Stimulated activated CD4-positive, alpha-beta T cell treated with anti-CD3 and anti-CD28 coated beads, Interleukin-4, amount 100 ng/mL, for 24 hours (primary cell): ENCODE data around the gene COMMD7.
"Not testable (repeated sequence)": the region's sequence is repeated elsewhere in the genome, so short reads cannot be mapped to it uniquely, and the experiment has no call there.

Experiments
- DNase-seq: peaks from one replicate; pipeline ENCODE4 v3.0.0-alpha.2; 2020

COMMD7 gene

GRCh38 chr20:32765230-32765875, 22.1 kb upstream of the COMMD7 start:
- DNase-seq = not testable (repeated sequence)

GRCh38 chr20:32764005-32764960, 21.0 kb upstream of the COMMD7 start:
- no peak for DNase-seq

DNA sequence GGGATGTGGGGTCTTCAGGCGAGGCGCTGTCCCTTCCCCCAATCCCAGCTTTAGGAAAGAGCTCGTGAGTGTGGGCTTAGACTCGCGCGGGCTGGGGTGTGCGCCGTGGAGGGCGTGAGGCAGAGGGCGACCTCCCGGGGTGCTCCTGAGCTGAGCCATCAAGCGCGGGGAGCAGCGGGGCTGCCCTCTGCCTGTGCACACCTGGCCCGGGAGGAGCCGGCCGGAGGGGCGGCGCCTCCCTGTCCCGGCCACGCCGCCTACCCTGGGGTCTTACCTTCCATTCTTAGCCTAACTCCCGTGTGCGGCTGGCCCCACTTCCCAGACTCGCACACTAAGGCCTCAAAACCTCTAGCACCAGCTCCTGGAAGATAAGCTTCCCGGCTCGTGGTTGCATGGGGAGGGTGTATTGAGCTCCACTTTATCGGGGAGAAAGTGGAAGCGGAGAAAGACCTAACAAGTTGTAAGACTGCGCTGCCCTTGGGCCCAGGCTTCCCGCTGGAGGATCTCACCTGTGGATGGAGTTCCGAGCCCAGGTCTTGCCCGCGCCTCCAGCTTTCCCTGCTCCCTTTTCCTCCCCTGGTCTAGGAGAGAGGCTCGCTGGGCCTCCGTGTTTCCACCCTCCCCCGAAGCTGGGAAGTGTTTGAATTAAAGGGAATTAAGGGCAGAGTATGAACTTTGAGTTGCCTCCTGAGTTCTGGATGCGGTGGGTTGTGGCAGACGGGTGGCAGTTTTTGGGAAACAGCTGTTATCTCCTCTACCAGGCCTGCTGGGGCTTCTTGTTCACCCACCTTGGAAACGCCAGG, 20.1 kb upstream of the COMMD7 start:
- no peak for DNase-seq

- no peak for DNase-seq
Measured at GRCh38 chr20:32762754-32763201, 19.5 kb upstream of the COMMD7 start.

DNA sequence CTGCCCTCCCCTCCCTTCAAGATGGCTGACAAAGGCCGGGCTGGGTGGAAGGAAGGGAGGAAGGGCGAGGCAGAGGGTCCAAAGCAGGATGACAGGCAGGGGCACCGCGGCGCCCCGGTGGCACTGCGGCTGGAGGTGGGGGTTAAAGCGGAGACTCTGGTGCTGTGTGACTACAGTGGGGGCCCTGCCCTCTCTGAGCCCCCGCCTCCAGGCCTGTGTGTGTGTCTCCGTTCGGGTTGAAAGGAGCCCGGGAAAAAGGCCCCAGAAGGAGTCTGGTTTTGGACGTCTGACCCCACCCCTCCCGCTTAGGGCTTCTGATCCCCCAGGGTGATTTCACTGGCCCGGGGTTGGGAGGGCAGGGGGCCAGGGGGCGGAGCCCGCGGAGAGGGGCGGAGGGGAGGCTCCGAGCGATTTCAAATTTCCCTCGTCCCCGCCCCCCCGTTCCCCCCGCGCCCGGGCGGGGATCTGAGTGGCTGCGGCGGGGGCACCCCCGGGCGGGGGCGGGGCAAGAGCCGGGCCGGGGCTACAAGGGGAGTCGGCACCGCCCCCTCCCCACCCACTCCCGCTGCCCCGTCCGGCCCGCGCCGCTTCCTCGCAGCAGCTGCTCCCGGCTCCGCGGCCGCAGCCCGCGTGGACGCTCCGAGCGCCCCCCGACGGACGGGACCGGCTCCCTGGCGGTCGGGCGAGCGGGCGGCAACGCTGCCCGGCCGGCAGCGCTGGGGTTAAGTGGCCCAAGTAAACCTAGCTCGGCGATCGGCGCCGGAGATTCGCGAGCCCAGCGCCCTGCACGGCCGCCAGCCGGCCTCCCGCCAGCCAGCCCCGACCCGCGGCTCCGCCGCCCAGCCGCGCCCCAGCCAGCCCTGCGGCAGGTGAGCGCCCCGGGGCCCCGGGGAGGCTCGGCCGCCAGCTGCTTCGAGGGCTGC, 18.8 kb upstream of the COMMD7 start, which contains the start of gene DNMT3B:
Gene DNMT3B (plus strand): TSS at position 555 of the 923 bp plus-strand sequence. CDS start 17,939 bp downstream, outside the sequence.
- DNase-seq = peak; percentile 66

DNA sequence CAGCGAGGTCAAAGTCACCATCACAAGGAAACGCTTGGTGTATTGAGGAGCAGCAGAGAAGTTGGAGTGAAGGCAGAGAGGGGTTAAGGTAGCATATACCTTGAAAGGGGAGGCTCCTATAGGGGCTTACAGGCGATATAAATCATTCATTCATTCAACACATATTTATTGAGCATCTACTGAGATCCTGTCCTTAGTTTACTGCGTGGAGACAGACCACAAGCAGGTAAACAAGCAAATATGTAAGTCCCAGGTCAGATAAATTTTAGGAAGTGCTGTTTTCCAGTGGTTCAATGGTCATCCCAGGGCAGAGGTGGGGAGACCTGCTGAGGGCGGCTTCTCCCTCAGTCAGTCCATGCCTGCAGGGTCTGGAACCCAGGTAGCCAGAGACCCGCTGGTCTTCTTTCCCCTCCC, 18.2 kb upstream of the COMMD7 start:
- DNase-seq = no peak

DNA sequence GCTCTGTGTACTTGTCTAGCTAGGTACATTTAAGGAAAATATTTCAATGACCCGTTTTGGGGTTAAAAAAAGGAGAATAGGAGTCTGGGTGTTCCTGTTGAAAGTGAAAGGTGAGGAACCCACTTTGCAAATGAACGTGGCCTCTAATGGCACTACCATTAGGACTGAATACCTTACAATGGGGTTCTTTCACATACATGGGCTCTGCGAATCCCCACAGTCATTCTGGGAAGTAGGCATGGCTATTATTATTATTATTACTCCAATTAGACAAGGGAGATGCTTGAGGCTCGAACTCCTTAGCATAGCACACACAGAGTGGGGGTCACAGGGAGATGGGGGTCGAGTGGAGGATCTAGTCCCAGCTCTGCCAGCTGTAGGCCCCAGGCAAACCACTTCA, 12.9 kb upstream of the COMMD7 start:
- DNase-seq = no peak

DNA sequence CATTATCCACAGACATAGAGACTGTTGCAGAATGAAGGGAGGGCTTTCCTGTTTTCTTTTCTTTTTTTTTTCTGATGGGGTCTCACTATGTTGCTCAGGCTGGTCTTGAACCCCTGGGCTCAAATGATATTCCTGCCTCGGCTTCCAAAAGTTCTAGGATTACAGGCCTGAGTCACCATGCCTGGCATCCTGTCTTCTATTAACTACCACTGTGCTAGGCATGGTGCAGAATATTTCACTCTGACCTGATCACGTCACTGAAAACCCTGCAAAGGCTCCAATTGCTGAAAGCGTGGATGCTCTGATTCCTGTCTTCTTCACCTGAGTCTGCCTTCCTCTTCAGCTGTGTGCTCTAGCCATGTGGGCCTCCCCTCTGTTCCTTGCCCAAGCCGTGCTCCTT, 10.5 kb upstream of the COMMD7 start:
- DNase-seq = no peak

- no peak for DNase-seq
Measured at GRCh38 chr20:32752458-32753250, 9.4 kb upstream of the COMMD7 start.

- DNase-seq = no peak
Measured at GRCh38 chr20:32751702-32752457, 8.6 kb upstream of the COMMD7 start.

DNA sequence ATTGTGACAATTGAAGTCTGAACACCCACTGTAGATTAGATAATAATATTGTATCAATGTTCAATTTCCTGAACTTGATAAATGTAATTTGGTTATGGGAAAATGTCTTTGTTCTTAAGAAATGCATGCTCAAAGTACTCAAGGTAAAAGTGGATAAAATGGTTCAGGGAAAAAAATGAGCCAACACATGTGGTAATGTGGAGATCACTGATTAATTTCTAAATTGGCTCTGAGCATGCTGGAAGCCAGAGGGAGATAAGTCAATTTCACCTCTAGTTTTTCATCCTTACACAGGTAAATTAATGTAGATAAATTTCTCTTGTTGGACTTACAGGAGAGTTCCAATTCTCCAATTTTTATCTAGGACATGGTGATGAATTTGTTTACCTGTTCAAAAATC, 8.0 kb upstream of the COMMD7 start:
- no peak for DNase-seq

DNA sequence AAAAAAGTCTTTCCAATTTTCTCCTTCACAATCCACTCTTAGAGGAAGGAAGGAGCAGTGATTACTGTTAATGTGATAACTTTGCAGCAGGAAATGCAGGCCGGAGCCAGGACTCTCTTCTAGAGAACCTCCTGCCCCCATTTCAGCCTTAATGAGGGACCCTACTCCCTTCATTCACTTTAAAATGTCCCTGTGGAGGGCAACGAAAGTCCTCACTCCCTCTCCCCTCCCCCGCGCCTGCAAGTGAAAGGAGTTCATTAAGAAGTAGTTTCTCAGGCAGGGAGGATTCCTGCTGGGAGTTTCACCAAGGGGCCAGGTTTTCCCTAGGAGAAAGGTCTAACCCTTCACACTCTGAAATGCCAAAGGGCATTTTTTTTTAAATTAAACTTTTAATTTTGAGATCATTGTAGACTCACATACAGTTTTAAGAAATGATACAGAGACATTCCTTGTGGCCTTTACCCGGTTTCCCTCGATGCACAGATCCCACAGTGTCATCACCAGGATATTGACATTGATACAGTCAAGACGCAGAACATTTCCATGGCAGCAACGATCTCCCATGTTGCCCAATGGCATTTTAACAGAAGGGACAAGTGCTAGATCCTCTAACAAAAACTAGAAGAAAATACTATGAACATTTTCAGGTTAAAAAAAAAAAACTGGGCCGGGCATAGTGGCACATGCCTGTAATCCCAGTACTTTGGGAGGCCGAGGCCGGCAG, 6.8 kb upstream of the COMMD7 start:
- no peak for DNase-seq

- DNase-seq = no peak
Measured at GRCh38 chr20:32742322-32743236, 688 bp downstream of the COMMD7 start.

DNA sequence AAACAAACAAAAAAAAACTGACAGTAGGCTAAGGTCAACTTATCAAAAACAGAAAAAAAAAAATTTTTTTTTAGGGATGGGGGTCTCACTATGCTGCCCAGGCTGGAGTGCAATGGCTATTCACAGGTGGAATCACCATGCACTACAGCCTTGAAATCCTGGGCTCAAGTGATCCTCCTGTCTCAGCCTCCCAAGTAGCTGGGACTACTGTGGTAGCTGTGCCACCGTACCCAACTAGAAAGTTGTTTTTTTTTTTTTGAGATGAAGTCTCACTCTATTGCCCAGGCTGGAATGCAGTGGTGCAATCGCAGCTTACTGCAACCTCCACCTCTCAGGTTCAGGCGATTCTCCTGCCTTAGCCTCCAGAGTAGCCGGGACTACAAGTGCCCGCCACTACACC, 2.1 kb downstream of the COMMD7 start:
- no peak for DNase-seq

DNA sequence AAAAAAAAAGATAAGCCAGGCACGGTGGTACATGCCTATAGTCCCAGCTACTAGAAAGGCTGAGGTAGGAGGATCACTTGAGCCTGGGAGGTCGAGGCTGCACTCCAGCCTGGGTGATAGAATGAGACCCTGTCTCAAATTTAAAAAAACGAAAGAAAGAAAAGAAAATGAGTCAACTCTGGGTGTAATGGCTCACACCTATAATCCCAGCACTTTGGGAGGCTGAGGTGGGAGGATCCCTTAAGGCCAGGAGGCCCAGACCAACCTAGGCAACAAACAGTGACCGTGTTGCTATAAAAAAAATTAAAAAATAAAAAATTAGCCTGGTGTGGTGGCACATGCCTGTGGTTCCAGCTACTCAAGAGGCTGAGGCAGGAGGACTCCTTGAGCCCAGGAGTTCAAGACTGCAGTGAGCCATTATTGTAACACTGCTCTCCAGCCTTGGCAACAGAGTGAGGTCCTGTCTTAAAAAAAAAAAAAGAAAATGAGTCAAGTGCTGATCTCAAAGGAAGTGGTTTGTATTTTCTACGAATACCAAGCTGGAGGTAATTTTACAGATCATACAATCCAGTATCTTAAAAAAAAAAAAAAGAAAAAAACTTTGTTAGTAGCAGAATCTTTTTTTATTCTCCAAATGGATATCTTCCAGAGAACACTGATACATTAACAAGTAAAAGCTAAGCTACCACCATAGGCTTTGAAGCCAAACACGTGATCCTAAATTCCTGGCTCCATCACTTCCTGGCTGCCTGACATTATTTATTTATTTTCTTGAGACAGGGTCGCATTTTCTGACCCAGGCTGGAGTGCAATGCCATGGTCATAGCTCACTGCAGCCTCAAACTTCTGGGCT, 5.7 kb downstream of the COMMD7 start:
- DNase-seq = peak; percentile 29

- DNase-seq = no peak
Measured at GRCh38 chr20:32731882-32732266, 11.4 kb downstream of the COMMD7 start.

- DNase-seq = not testable (repeated sequence)
Measured at GRCh38 chr20:32729334-32729733, 13.9 kb downstream of the COMMD7 start.
